A549 (cell line): ENCODE results near the gene SPOCK2.

ENCODE experiments used
- CTCF ChIP-seq: fragments of >200 bp; sonication (Bioruptor Twin); formaldehyde crosslinking; IDR thresholded peaks from 3 replicates; pipeline ENCODE4 v1.5.1; 2016
- ESRRA ChIP-seq: fragments of 150-350 bp; IDR thresholded peaks from 2 replicates; pipeline ENCODE4 v1.6.1; 2014; ENCODE audit warnings: mild to moderate bottlenecking, low read length, borderline replicate concordance
- HDAC2 ChIP-seq: fragments of 200-600 bp; sonication (generic); IDR thresholded peaks from 2 replicates; pipeline ENCODE4 v1.6.1; 2016
- KDM1A ChIP-seq: fragments of 200-600 bp; sonication (generic); IDR thresholded peaks from 2 replicates; pipeline ENCODE4 v1.6.1; 2016; ENCODE audit warnings: low read depth, mild to moderate bottlenecking
- RCOR1 ChIP-seq: fragments of 150-350 bp; IDR thresholded peaks from 2 replicates; pipeline ENCODE4 v1.6.1; 2014; ENCODE audit warnings: antibody characterized with exemption, low read length, low read depth
- USF2 ChIP-seq: fragments of 450-650 bp; IDR thresholded peaks from 2 replicates; pipeline ENCODE4 v1.6.1; 2014; ENCODE audit warnings: antibody characterized with exemption
- TF ChIP-seq, protein P1 (sequence below): fragments of 200-600 bp; sonication (generic); IDR thresholded peaks from 2 replicates; pipeline ENCODE4 v1.6.1; 2016; ENCODE audit warnings: antibody characterized with exemption, mild to moderate bottlenecking, moderate library complexity

DNA sequence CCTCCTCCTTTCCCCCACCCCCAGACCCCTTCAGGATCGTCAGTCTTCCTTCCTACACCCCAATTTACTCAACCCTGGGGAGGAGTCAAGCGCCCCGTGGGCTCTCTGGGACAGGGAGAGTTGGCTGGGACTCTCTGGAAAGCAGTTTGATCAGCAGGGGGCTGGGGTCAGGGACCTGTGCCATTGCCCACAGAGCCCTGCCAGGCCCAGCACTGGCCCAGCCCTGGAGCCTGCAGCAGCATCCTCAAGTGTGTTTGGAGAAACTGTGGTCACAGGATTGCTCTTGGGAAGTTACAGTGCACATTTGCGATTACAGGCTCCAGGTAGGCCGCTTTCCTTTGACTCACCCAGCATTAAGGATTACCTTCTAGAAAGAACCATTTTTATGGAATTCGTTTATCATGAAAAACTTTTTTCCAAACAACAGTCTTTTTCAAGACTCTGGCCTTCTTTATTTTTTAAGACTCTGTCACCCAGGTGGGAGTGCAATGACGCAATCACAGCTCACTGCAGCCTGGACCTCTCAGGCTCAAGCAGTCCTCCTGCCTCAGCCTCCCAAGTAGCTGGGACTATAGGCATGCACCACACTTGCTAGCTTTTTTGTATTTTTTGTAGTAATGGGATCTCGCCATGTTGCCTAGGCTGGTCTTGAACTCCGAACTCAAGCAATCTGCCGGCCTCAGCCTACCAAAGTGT is 73.4 kb downstream of the SPOCK2 start:
- TF ChIP-seq USF2 (no peak), CTCF (no peak), ESRRA (no peak), HDAC2 (no peak), KDM1A (no peak), RCOR1 (no peak)
- TF ChIP-seq, protein P1, sequence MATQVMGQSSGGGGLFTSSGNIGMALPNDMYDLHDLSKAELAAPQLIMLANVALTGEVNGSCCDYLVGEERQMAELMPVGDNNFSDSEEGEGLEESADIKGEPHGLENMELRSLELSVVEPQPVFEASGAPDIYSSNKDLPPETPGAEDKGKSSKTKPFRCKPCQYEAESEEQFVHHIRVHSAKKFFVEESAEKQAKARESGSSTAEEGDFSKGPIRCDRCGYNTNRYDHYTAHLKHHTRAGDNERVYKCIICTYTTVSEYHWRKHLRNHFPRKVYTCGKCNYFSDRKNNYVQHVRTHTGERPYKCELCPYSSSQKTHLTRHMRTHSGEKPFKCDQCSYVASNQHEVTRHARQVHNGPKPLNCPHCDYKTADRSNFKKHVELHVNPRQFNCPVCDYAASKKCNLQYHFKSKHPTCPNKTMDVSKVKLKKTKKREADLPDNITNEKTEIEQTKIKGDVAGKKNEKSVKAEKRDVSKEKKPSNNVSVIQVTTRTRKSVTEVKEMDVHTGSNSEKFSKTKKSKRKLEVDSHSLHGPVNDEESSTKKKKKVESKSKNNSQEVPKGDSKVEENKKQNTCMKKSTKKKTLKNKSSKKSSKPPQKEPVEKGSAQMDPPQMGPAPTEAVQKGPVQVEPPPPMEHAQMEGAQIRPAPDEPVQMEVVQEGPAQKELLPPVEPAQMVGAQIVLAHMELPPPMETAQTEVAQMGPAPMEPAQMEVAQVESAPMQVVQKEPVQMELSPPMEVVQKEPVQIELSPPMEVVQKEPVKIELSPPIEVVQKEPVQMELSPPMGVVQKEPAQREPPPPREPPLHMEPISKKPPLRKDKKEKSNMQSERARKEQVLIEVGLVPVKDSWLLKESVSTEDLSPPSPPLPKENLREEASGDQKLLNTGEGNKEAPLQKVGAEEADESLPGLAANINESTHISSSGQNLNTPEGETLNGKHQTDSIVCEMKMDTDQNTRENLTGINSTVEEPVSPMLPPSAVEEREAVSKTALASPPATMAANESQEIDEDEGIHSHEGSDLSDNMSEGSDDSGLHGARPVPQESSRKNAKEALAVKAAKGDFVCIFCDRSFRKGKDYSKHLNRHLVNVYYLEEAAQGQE: no peak
